GM19351 (cell line): ENCODE measurements around the gene CPN1.
"Not testable (repeated sequence)": the region's sequence is repeated elsewhere in the genome, so short reads cannot be mapped to it uniquely, and the experiment has no call there.

Source experiments
- ATAC-seq: cut with Tn5 transposase; IDR thresholded peaks from one replicate; pipeline ENCODE4 v1.9.1; 2021; ENCODE audit warnings: mild to moderate bottlenecking, moderate library complexity; ENCODE audit not compliant: unreplicated experiment

CPN1 gene

GRCh38 chr10:100081075-100082001, at the start of gene CPN1:
CPN1 (minus strand) TSS chr10:100081869; CDS start chr10:100081625, 244 bp downstream.
- ATAC-seq: no peak

- ATAC-seq: no peak
Observed at GRCh38 chr10:100130831-100131230, 49.2 kb upstream of the CPN1 start.

GRCh38 chr10:100129424-100129823, 47.8 kb upstream of the CPN1 start:
- ATAC-seq: no peak

- ATAC-seq: no peak
Observed at GRCh38 chr10:100128951-100129350, 47.3 kb upstream of the CPN1 start.

GRCh38 chr10:100125335-100125734, 43.7 kb upstream of the CPN1 start:
- ATAC-seq: not testable (repeated sequence)

- ATAC-seq: no peak
Observed at GRCh38 chr10:100124097-100124496, 42.4 kb upstream of the CPN1 start.

- no peak for ATAC-seq
Observed at GRCh38 chr10:100122780-100123179, 41.1 kb upstream of the CPN1 start.

GRCh38 chr10:100120550-100120949, 38.9 kb upstream of the CPN1 start:
- no peak for ATAC-seq

GRCh38 chr10:100119726-100120125, 38.1 kb upstream of the CPN1 start:
- ATAC-seq: no peak

GRCh38 chr10:100114976-100115770, 33.5 kb upstream of the CPN1 start:
- ATAC-seq: no peak

- no peak for ATAC-seq
Observed at GRCh38 chr10:100114460-100114859, 32.8 kb upstream of the CPN1 start.

GRCh38 chr10:100109670-100110069, 28.0 kb upstream of the CPN1 start:
- no peak for ATAC-seq

- ATAC-seq: no peak
Observed at GRCh38 chr10:100106865-100107264, 25.2 kb upstream of the CPN1 start.

GRCh38 chr10:100104300-100104699, 22.6 kb upstream of the CPN1 start:
- no peak for ATAC-seq

- no peak for ATAC-seq
Observed at GRCh38 chr10:100103581-100103980, 21.9 kb upstream of the CPN1 start.

GRCh38 chr10:100101192-100102076, 19.8 kb upstream of the CPN1 start:
- ATAC-seq: no peak

- ATAC-seq: no peak
Observed at GRCh38 chr10:100100651-100101184, 19.0 kb upstream of the CPN1 start.

GRCh38 chr10:100089241-100089640, 7.6 kb upstream of the CPN1 start:
- no peak for ATAC-seq

- not testable (repeated sequence) for ATAC-seq
Observed at GRCh38 chr10:100086708-100087107, 5.0 kb upstream of the CPN1 start.

GRCh38 chr10:100085596-100085995, 3.9 kb upstream of the CPN1 start:
- ATAC-seq: no peak

GRCh38 chr10:100083623-100084022, 2.0 kb upstream of the CPN1 start:
- no peak for ATAC-seq
